HL-60/S4 (cell line): Measurements from ENCODE around the gene CAB39L.
"Not testable (repeated sequence)": the region's sequence is repeated elsewhere in the genome, so short reads cannot be mapped to it uniquely, and the experiment has no call there.

Experiments used
- in situ Hi-C: fragments of 300-500 bp; cut with MboI; formaldehyde crosslinking; loops from 2 replicates; pipeline ENCODE4 v1.14.3; 2022; ENCODE audit warnings: low sequenced_read_pairs

Gene CAB39L

GRCh38 chr13:49348751-49349150, 95.1 kb downstream of the CAB39L start:
- in situ Hi-C loops: no loop called here

DNA sequence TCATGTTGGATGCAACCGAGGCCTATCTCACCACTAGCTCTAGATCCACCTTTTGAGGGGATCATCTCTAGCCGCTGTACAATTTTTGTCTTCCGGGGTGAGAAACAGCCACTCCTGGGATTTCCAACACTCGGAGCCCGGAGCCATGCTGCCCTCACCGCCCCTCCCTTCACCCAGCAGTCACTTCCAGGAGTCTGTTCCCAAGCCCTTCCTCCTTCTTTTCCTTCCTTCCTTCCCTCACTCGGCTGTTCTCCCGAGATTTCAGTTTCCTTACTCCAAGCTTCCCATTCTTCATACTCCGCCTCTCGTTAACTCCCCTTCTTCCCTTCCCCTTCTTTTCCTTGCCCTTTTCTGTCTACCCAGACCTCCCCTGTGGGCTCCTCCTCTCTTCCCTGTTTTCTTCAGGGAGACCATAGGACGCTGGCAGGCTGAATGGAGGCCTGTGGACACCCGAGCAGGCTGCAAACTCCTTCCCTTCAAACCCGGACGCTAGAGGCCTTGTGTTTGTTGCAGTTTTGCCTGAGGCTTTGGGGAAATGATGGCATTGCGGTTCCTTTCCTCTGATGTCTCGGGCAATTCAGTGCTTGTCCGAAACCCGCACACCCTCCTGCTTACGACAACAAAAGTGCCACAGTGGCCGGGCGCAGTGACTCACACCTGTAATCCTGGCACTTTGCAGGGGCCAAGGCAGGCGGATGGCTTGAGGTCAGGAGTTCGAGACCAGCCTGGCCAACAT, 96.0 kb downstream of the CAB39L start:
- in situ Hi-C loops: no loop called here

GRCh38 chr13:49346460-49346859, 97.4 kb downstream of the CAB39L start:
- in situ Hi-C loops: no loop called here

- in situ Hi-C loops: no loop called here
Observed at GRCh38 chr13:49343731-49344130, 100.1 kb downstream of the CAB39L start.

DNA sequence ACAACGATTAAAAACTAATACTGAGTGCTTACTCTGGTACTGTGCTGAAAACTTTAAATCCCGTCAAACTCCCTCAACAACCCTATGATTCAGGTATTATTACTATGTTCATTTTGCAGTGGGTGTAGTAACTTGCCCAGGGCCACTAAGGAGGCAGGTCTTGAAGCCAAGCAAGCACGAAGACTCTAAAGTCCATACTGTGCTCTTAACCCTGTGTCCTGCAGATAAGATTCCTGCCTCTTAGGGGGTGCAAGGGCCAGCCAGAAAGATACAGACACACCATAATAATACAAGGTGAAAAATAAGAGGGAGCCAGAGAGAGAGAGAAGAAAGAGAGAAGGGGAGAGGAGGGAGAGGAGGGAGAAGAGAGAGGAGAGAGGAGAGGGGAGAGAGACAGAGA, 100.6 kb downstream of the CAB39L start:
- in situ Hi-C loops: no loop called here

DNA sequence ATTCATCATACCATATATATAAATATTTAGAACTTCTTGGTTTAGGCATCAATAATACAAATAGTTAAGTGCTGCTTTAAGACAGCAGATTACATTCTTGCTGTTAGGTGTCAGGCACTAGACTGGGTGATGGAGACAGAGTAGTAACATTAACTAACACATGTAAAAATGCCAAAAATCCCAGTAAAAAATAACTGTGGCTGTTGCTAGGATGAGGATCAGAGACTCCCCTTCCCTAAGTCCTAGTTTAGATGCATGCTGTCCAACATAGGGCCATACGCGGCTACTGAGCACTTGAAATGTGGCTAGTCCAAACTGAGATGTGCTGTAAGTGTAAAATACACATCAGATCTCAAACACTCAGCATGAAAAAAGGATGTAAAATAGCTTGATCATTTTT, 101.4 kb downstream of the CAB39L start:
- in situ Hi-C loops: no loop called here

DNA sequence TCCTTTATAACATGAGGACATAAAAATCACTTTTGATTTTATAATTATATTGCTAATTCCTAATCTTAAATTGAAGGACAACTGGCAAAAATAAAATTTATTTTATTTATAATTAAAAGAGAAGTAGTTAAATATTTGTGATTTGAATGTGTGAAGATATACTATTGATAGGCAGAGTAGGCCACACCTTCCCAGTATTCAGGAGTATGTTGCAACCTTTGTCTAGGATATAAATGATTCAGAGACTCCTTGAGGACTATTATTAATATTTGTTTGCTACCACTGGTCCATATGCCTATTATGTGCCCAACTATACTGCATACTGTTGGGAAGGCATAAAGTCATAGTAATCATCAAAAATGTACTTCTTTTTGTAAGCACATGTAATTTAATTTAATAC, 101.9 kb downstream of the CAB39L start:
- in situ Hi-C loops: no loop called here

DNA sequence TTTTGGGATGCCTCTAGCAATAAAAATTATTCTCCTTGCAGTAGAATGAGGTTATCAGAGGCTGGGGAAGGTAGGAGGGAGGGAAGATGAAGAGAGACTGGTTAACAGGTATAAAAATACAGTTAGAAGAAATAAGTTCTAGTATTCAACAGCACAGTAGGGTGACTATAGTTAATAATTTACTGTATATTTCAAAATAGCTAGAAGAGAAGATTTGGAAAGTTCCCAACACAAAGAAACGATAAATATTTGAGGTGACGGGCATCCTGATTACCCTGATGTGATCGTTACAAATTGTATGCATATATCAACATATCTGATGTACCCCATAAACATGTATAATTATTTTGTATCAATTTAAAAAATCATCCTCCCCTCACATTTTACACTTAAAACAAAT, 102.3 kb downstream of the CAB39L start:
- in situ Hi-C loops: no loop called here

DNA sequence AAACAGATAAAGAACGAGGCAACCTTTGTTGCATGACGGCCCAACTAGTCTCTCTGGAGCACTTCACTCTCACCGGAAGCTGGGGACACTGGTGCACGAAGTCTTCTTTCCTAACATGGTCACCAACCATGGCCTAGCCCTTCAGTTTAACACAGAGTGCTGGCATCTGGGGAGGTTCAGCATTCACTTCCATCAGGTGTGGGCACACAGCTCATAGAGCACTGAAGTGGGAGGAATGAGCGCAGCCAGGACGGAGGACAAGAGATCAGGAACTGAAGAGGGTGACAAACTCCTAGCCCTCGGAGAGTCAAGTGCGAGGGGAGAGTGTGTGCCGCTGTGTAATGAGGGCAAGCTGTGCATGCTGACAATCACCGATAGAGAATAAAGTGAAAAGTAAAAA, 103.7 kb downstream of the CAB39L start:
- in situ Hi-C loops: no loop called here

DNA sequence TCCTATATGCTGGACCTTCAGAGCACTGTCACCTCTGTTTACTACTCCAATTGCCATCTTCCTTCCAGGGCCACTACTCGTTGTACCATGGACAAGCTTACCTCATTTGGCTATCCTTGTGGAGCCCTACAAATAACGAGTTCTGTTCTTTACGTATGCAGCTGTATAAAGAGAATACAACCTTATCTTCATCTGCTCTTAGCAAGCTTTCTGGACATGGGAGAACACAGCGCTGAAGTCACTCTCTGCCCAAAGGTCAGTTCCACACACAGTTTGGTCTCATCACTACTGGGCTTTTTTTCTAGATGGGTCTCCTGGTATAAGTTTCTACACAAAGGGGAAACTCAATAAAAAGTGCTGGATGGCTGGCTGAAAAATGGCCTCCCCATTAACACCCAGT, 107.2 kb downstream of the CAB39L start:
- in situ Hi-C loops: no loop called here

DNA sequence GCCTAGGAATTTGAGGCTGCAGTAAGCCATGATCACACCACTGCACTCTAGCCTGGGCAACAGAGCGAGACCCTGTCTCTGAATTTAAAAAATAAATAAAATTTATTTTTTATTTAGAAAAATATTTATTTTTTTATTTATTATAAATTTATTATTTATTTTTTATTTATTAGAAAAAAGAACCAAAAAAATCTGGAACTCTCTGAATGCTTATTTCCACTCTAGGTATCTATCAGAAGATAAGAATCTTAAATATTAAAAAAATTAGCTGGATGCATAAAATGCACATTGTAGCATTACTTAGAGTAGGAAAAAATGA, 113.4 kb downstream of the CAB39L start:
- in situ Hi-C loops: no loop called here

- in situ Hi-C loops: no loop called here
Observed at GRCh38 chr13:49329831-49330545, 113.9 kb downstream of the CAB39L start.

GRCh38 chr13:49327145-49327544, 116.7 kb downstream of the CAB39L start:
- in situ Hi-C loops: not testable (repeated sequence)

DNA sequence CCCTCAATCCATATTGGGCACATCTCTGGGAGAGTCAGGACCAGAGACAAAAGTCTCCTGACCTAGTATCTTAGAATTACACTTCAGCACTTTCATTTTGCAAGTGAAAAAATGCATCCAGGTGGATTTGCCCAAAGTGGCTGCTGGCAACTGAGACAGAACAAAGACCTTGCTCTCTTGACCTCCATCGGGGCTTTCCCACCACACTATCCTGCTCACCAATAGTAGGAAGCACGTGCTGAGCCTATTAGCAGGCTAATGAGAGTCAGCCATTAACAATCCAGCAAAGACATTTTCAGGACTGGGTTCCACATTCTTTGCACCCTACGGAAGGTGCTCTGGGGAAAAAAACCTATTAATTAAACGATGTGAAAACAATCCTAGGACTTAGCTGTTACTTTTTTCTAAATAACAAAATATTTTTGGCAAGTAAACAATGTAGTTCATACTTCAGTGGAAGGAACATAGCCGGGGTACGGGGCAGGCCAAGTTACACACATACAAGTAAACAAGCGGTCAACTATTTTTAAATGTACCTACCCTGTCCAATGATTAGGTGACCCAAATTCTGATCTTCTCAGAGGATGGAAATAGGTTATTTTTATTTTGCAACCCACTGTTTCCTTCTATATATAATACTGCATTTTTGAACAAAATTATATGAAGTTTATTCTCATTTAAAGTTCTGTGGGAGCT, 117.5 kb downstream of the CAB39L start:
- in situ Hi-C loops: no loop called here

DNA sequence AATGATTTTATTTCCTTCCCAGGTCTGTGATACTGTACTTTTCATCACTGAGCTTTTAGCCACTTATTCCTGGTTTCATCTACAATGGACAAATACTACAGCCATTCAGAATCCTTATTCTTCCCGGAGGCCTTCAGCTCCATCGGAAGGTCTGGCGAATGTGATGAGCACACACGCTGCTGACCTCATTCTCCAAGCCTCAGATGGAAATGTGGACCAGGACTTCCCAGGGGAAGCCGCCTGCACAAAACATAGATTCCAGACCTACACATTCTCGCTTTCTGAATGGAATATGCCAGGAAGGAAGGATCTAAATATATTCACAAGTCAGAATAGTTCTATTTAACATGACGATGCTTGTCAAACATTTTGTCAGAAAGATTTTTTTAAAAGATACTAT, 120.5 kb downstream of the CAB39L start:
- in situ Hi-C loops: loop anchor here (25.0 kb wide), 1 partner anchor 514 kb away; no protein-coding TSS in a partner anchor

- in situ Hi-C loops: loop anchor here (25.0 kb wide), 1 partner anchor 515 kb away; no protein-coding TSS in a partner anchor
Observed at GRCh38 chr13:49322702-49323101, 121.2 kb downstream of the CAB39L start.

- in situ Hi-C loops: loop anchor here (25.0 kb wide), 1 partner anchor 516 kb away; no protein-coding TSS in a partner anchor
Observed at GRCh38 chr13:49320975-49321374, 122.9 kb downstream of the CAB39L start.

- in situ Hi-C loops: loop anchor here (25.0 kb wide), 1 partner anchor 517 kb away; no protein-coding TSS in a partner anchor
Observed at GRCh38 chr13:49319951-49320350, 123.9 kb downstream of the CAB39L start.

GRCh38 chr13:49319551-49319950, 124.3 kb downstream of the CAB39L start:
- in situ Hi-C loops: loop anchor here (25.0 kb wide), 1 partner anchor 518 kb away; no protein-coding TSS in a partner anchor

GRCh38 chr13:49315756-49316482, 127.9 kb downstream of the CAB39L start:
- in situ Hi-C loops: loop anchor here (25.0 kb wide), 1 partner anchor 521 kb away; no protein-coding TSS in a partner anchor

DNA sequence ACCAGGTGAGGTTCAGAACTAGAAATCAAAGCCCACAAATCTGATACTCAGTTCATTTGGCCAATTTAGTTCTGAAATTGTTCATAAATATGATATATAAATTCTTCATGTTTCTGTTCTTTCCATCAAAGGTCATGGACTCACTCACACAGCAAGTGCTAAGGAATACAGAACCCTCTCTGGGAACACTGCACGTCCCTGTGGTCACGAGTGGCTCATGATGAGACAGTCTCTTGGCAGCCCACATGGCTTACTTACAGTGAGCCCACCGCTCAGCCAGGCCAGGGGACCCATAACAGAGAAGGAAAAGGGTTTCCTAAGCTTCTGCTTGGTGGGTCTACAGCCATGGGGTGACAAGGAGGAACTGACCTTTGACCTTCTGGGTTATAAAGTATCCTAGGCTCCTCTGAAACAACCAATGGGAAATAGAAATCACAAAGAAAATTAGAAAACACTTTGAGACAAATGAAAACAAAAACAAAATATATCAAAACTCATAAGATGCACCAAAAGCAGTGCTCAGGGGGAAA, 128.8 kb downstream of the CAB39L start:
- in situ Hi-C loops: loop anchor here (25.0 kb wide), 1 partner anchor 522 kb away; no protein-coding TSS in a partner anchor
